Measurements from ENCODE around the gene IPO4. TPM values are rescaled to one million over a fixed set of nuclear protein-coding genes. Genes with fewer than 3 reads are reported as not detected.

The IPO4 gene
- total and polyA plus RNA-seq, 10 of the 15 experiments (the other 5 are each of a cell fraction or from before 2014, with no cell fraction given) = 7.8 to 139 (median 37.6) TPM

GRCh38 chr14:24179961-24180796 is 8.4 kb downstream of the IPO4 start:
- intact Hi-C loops (cut with micrococcal nuclease; ENCODE audit: unreplicated experiment) = no loop called here
- DNase-seq (ENCODE audit: low read depth, low spot score) = no peak
- FAIRE-seq = no peak
- Histone ChIP-seq H3K4me2 (ENCODE audit: control insufficient read depth, insufficient read depth) (no peak overlapping the region), H2AFZ (ENCODE audit: control insufficient read depth, low read depth, low read length) (no peak overlapping the region), H3K27me3 (replicated peaks in 1 of 2; ENCODE audit: control insufficient read depth in 2 of 2, insufficient read depth in 2 of 2, low read length in 1 of 2) (no peaks in the 10 kb centered on the region), H4K20me1 (ENCODE audit: control insufficient read depth, insufficient read depth) (no peaks in the 10 kb centered on the region), H3K4me3 (no peak overlapping the region), H3K4me1 (ENCODE audit: control insufficient read depth, insufficient read depth, low read length) (no peaks in the 10 kb centered on the region), H3K9me3 (replicated peaks; ENCODE audit: control insufficient read depth, insufficient read depth, low read length) (no peaks in the 10 kb centered on the region), H3K36me3 (ENCODE audit: control insufficient read depth in 2 of 2, insufficient read depth in 2 of 2, low read length in 1 of 2) (peaks cover 13 to 54% of the 10 kb centered on the region in 2 experiments; a peak in 3 of 4 replicates), H3K9ac (ENCODE audit: control insufficient read depth, insufficient read depth, low read length) (no peak overlapping the region), H3K27ac (ENCODE audit: control insufficient read depth, insufficient read depth) (no peak overlapping the region), H3K79me2 (ENCODE audit: control insufficient read depth, insufficient read depth, low read length) (no peaks in the 10 kb centered on the region)
- 53% methylated on average over 18 of the region's 18 CpGs for WGBS (ENCODE audit: insufficient coverage, insufficient replicate concordance, low lambda C conversion rate, missing lambda C conversion rate)
- ATAC-seq = peak; percentile 52
- RAD21 ChIA-PET (ENCODE audit: unreplicated experiment) = interaction anchor here (1.7 kb wide), 1 partner anchor 117 kb away, joined by 4 read pairs; no protein-coding TSS in a partner anchor
- BruUV-seq (replicated peaks) = no TSS peak
- TF ChIP-seq SMAD5 (IDR thresholded peaks at IDR 0.05; ENCODE audit: low read depth) (0 out of 2 replicates have a peak, but pooled peaks have one; percentile 27), POLR2A (IDR thresholded peaks at IDR 0.05; ENCODE audit: low read depth, low read length) (peak; percentile 62), ETV6 (conservative IDR thresholded peaks at IDR 0.05 in 1 of 2, IDR thresholded peaks at IDR 0.05 in 1 of 2; ENCODE audit: borderline replicate concordance in 1 of 2, low read depth in 1 of 2) (no peak), CHD1 (IDR thresholded peaks at IDR 0.05; ENCODE audit: low read depth, low read length) (no peak), ATF7 (IDR thresholded peaks at IDR 0.05; ENCODE audit: low read depth) (0 out of 2 replicates have a peak, but pooled peaks have one; percentile 45), POLR2AphosphoS5 (IDR thresholded peaks at IDR 0.05; ENCODE audit: low read length) (0 out of 2 replicates have a peak, but pooled peaks have one; percentile 3)
- SMC1A ChIA-PET (ENCODE audit: uncharacterized antibody, unreplicated experiment) = no interaction called here
- POLR2A ChIA-PET = interaction anchor here (1.4 kb wide), 1 partner anchor 18 kb away, joined by 4 read pairs; no protein-coding TSS in a partner anchor
- in situ Hi-C loops (cut with MboI) = no loop called here
- CTCF ChIA-PET = interaction anchor here (0.6 to 1.0 kb wide), 3 partner anchors 33 to 128 kb away, joined by 3 to 5 read pairs (median 3); partner anchors contain the start of genes CHMP4A, CIDEB and MDP1

Data from GM12878 (cell line).